Measurements from ENCODE around the gene LRIT3. TPM values are rescaled to one million over a fixed set of nuclear protein-coding genes. Genes with fewer than 3 reads are reported as not detected.

LRIT3 gene
- under 1 TPM; 0.31 to 0.96 (median 0.41) TPM for polyA plus RNA-seq (ENCODE audit: insufficient read length in 4 of 4)

GRCh38 chr4:109847896-109848442 is at the start of gene LRIT3:
Gene LRIT3, plus strand, starts transcription at chr4:109848107. Its CDS starts 95 bp downstream, at chr4:109848202.
- DNase-seq (ENCODE audit: low read depth in 4 of 4, low spot score in 3 of 4), result no peak

DNA sequence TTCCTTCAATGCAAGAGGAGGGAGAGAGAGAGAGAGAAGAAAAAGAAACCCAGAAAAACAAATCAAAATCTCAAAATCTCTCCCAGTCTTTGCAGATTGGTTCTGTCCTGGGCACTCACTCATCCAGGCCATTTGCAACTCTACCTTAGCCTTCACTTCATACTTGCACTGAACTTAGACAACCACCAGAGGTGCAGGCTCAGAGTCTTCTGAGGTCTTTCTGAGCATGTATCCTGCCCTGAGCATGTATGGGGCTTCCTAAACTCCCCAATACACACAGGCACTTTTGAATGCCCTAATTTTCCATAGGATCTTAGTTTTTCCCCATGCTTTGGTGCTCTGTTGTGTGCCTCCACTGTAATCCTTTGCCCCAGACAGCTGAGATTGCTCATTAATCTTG is 49.0 kb upstream of the LRIT3 start:
- DNase-seq (ENCODE audit: low read depth in 4 of 4, low spot score in 3 of 4), result no peak

DNA sequence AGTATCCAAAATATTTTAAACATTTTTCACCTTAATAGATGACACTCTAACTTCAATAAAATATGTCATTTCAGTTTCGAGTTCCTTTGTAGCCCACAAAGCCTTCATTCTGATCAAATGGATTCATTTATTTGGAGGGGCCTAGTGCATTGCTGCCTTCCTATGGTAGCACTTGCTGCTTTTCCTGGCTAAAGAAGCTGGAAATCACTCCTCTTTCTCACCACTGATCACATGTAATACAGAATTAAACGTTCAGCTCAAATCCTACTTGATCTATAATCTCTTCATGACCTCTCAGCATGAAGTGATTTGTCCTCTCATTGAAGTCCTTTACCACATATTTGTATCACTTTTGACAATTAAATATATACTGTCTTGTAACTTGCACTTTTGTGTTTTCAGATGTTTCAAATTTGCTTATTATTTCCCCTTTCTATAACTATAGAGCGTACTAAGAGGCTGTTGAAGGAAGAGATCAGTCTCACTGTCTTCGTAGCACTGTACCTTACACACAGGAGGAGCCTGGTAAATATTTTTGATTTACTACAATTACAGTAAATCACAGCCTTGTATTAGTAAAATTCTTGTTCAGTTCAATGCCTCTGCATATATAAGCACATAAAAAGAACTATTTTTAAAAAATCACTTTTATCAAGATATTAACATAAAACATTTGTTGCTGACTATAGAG is 46.7 kb upstream of the LRIT3 start:
- DNase-seq (ENCODE audit: low read depth in 4 of 4, low spot score in 3 of 4), result no peak

GRCh38 chr4:109801895-109802319 is 46.0 kb upstream of the LRIT3 start, which contains the start of gene CFI:
Gene CFI, minus strand, starts transcription at chr4:109801999. Its CDS starts 28 bp downstream, at chr4:109801971.
- DNase-seq (ENCODE audit: low read depth in 4 of 4, low spot score in 3 of 4), result peak in 3 of 4 donors; percentile 51 to 65 (median 60)

- no peak for DNase-seq (ENCODE audit: low read depth in 4 of 4, low spot score in 3 of 4)
Observed at GRCh38 chr4:109803924-109804571, 43.9 kb upstream of the LRIT3 start.

DNA sequence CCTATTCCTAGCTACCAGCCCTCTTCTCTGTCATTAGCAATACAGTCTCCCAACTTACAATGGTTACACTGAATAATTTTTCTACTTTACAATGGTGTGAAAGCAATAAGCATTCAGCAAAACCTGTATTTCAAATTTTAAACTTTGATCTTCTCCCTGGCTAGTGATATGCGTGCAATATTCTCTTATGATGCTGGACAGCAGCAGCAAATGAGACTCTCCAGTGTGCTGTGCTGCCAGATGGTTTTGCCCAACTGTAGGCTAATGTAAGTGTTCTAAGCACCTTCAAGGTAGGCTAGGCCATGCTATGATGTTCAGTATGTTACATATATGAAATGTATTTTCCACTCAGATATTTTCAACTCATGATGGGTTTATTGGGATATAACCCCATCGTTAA is 38.3 kb upstream of the LRIT3 start:
- DNase-seq (ENCODE audit: low read depth in 4 of 4, low spot score in 3 of 4), result no peak

- no peak for DNase-seq (ENCODE audit: low read depth in 4 of 4, low spot score in 3 of 4)
Observed at GRCh38 chr4:109810552-109811387, 37.1 kb upstream of the LRIT3 start.

DNA sequence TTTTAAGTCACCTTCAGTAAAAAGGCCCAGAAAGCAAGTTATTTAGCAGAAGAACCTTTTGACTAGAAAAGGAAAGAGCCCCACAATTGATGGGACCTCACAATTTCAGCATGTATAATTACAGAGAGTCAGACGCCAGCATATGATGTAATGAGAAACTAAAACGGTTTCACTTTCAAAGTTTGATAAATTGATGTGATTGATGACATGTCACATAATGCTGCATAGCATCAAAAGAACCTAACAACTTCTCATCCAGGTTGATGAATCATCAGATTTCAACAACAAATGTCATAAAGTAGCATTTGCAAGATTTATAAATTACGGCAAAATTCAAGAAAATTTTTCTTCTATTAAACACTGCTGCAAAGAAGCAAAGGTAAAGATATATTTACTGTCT is 36.2 kb upstream of the LRIT3 start:
- no peak for DNase-seq (ENCODE audit: low read depth in 4 of 4, low spot score in 3 of 4)

GRCh38 chr4:109815151-109816081 is 32.5 kb upstream of the LRIT3 start, which contains the start of gene GAR1:
Gene GAR1, plus strand, starts transcription at chr4:109815762. Its CDS starts 403 bp downstream, at chr4:109816165.
- DNase-seq (ENCODE audit: low read depth in 4 of 4, low spot score in 3 of 4), result peak; percentile 83 to 90 (median 90)

DNA sequence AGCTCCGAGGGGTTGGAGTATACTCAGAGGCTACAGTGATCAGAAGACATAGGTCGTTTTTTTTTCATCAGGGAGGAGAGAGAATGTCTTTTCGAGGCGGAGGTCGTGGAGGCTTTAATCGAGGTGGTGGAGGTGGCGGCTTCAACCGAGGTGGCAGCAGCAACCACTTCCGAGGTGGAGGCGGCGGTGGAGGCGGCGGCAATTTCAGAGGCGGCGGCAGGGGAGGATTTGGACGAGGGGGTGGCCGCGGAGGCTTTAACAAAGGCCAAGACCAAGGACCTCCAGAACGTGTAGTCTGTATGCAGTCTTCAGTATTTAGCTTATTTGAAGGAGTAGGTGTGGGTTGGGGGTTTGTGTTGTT is 31.8 kb upstream of the LRIT3 start:
- no peak for DNase-seq (ENCODE audit: low read depth in 4 of 4, low spot score in 3 of 4)

GRCh38 chr4:109816894-109817293 is 31.0 kb upstream of the LRIT3 start:
- DNase-seq (ENCODE audit: low read depth in 4 of 4, low spot score in 3 of 4), result no peak

DNA sequence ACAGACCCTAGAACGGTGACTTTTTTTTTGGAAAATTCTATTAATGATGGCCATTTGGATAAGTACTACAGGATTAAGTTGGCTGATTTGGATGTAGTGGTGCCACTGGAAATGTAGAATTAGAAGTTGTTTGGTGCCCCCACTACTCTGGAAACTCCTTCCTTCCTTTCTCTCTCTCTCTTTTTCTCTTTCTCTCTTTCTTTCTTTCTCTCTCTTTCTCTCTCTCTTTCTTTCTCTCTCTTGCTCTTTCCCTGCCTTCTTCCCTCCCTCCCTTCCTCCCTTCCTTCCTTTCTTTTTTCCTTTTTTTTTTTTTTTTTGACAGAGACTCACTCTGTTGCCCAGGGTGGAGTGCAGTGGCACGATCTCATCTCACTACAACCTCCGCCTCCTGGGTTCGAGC is 29.6 kb upstream of the LRIT3 start:
- DNase-seq (ENCODE audit: low read depth in 4 of 4, low spot score in 3 of 4), result no peak

DNA sequence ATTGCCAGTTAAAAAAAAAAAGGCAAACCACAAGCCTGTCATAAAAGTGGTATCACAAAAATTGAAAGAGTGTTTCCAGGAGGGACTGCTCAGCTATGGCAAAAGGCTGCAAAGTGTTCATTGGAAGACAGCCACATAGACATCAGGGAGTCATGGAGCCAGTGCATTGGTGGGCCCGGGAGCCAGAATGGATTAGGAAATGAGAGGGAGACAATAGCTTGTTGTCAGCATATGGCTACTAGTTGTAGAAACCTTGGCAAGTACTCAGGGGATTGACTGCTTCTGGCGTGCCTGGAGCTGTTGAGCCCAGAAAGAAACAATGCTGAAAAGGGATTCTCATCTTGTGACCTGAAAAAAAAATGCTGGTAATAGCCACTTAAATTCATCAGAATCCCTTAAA is 27.3 kb upstream of the LRIT3 start:
- DNase-seq (ENCODE audit: low read depth in 4 of 4, low spot score in 3 of 4), result no peak

- DNase-seq (ENCODE audit: low read depth in 4 of 4, low spot score in 3 of 4), result no peak
Observed at GRCh38 chr4:109821185-109821584, 26.7 kb upstream of the LRIT3 start.

- DNase-seq (ENCODE audit: low read depth in 4 of 4, low spot score in 3 of 4), result no peak
Observed at GRCh38 chr4:109826719-109827118, 21.2 kb upstream of the LRIT3 start.

DNA sequence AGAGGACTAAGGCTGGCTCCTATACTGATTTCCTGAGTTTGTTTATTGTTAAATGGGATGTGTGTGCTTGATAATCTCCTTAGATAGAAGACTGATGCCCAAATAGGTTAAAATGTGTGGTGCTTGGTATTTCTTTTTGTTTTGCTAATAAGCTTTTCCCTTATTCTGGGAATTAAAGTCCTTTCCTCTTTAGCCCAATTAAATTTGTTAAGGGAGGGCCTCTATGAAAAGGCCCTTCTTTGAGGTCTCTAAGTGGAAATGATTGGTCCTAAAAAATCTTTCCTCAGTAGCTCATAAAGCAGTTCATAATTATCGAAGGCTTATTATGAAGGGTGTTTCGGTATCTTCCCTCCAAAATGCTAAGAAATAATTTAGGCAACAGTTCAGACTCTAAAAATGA is 20.2 kb upstream of the LRIT3 start, which contains the start of gene RRH:
Gene RRH, plus strand, starts transcription at position 301 of the 400 bp plus-strand sequence. Its CDS starts 56 bp downstream, at position 357.
- no peak for DNase-seq (ENCODE audit: low read depth in 4 of 4, low spot score in 3 of 4)

DNA sequence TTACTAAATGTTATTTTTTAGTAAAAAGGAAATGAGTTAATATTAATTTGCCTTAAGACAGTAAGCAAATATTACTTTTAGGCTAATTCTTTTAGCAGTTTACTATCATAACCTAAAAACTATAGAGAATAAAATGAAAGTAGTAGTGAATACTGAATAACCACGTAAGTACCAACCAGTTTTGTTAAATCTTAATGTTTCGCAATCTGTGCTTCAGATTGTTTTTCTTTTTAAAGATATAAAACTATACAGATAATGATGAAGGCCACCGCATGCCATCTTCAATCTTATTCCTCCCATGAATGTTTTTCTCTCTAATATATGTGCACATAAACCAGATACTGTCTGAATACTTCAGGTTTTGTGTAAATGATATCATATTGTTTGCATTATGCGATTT is 14.2 kb upstream of the LRIT3 start:
- DNase-seq (ENCODE audit: low read depth in 4 of 4, low spot score in 3 of 4), result no peak

- DNase-seq (ENCODE audit: low read depth in 4 of 4, low spot score in 3 of 4), result no peak
Observed at GRCh38 chr4:109836985-109837384, 10.9 kb upstream of the LRIT3 start.

GRCh38 chr4:109846395-109847098 is 1.4 kb upstream of the LRIT3 start:
- no peak for DNase-seq (ENCODE audit: low read depth in 4 of 4, low spot score in 3 of 4)

Data from right renal pelvis (tissue), 4 donors.